NCI-H748 treated with DMSO at 0.1 percent for 48 hours (cell line): ENCODE results near the gene LETMD1.
"Not testable (repeated sequence)": the region's sequence is repeated elsewhere in the genome, so short reads cannot be mapped to it uniquely, and the experiment has no call there.

Experiments
- DNase-seq: peaks from one replicate; lab custom pipeline; 2025; lab: John Stamatoyannopoulos, UW

The LETMD1 gene

GRCh38 chr12:51077930-51078329 is 29.8 kb downstream of the LETMD1 start:
- DNase-seq, result no peak

- not testable (repeated sequence) for DNase-seq
Observed at GRCh38 chr12:51078346-51078745, 30.2 kb downstream of the LETMD1 start.

GRCh38 chr12:51078866-51079265 is 30.7 kb downstream of the LETMD1 start:
- DNase-seq, result not testable (repeated sequence)

GRCh38 chr12:51080136-51080535 is 32.0 kb downstream of the LETMD1 start:
- no peak for DNase-seq

GRCh38 chr12:51081421-51081820 is 33.3 kb downstream of the LETMD1 start:
- no peak for DNase-seq

GRCh38 chr12:51082561-51083125 is 34.5 kb downstream of the LETMD1 start:
- DNase-seq, result peak; percentile 58

- peak; percentile 94 for DNase-seq
Observed at GRCh38 chr12:51083126-51083833, 35.2 kb downstream of the LETMD1 start, which contains the start of gene CSRNP2. TSS of gene CSRNP2 (minus strand) at chr12:51083596. CDS start at chr12:51076561, 7,035 bp downstream.

GRCh38 chr12:51085757-51086156 is 37.6 kb downstream of the LETMD1 start:
- no peak for DNase-seq

GRCh38 chr12:51086933-51087332 is 38.8 kb downstream of the LETMD1 start:
- DNase-seq, result no peak

GRCh38 chr12:51087818-51088217 is 39.7 kb downstream of the LETMD1 start:
- DNase-seq, result no peak

- DNase-seq, result no peak
Observed at GRCh38 chr12:51090705-51091229, 42.6 kb downstream of the LETMD1 start.

GRCh38 chr12:51098611-51099010 is 50.5 kb downstream of the LETMD1 start:
- no peak for DNase-seq

GRCh38 chr12:51103977-51104376 is 55.9 kb downstream of the LETMD1 start:
- DNase-seq, result no peak

GRCh38 chr12:51108136-51108535 is 60.0 kb downstream of the LETMD1 start:
- no peak for DNase-seq
